Central memory CD4-positive, alpha-beta T cell (primary cell): Measurements from ENCODE around the gene ANKLE2.
"Not testable (repeated sequence)": the region's sequence is repeated elsewhere in the genome, so short reads cannot be mapped to it uniquely, and the experiment has no call there.

Experiments
- DNase-seq: peaks from one replicate; pipeline ENCODE4 v3.0.0; 2022
- total RNA-seq, 3 experiments: gene quantifications; one replicate each; lab custom pipeline; 2026; lab: John Stamatoyannopoulos, UW

Gene ANKLE2
- total RNA-seq, result 173 to 293 (median 188) reads per million in 3 experiments

- peak; percentile 61 for DNase-seq
Observed at GRCh38 chr12:132761032-132761920, at the start of gene ANKLE2. TSS of gene ANKLE2 (minus strand) at chr12:132761832. CDS start at chr12:132761798, 34 bp downstream.

GRCh38 chr12:132809391-132809790, 47.8 kb upstream of the ANKLE2 start:
- DNase-seq, result not testable (repeated sequence)

GRCh38 chr12:132807295-132808092, 45.9 kb upstream of the ANKLE2 start:
- DNase-seq, result no peak

GRCh38 chr12:132806857-132807256, 45.2 kb upstream of the ANKLE2 start:
- DNase-seq, result no peak

GRCh38 chr12:132804426-132804861, 42.8 kb upstream of the ANKLE2 start:
- DNase-seq, result no peak

GRCh38 chr12:132803888-132804287, 42.3 kb upstream of the ANKLE2 start:
- no peak for DNase-seq

GRCh38 chr12:132803125-132803524, 41.5 kb upstream of the ANKLE2 start:
- no peak for DNase-seq

- no peak for DNase-seq
Observed at GRCh38 chr12:132801741-132802140, 40.1 kb upstream of the ANKLE2 start.

- DNase-seq, result no peak
Observed at GRCh38 chr12:132798836-132799235, 37.2 kb upstream of the ANKLE2 start.

- no peak for DNase-seq
Observed at GRCh38 chr12:132797820-132798570, 36.4 kb upstream of the ANKLE2 start.

- no peak for DNase-seq
Observed at GRCh38 chr12:132795847-132796246, 34.2 kb upstream of the ANKLE2 start.

GRCh38 chr12:132791940-132792339, 30.3 kb upstream of the ANKLE2 start:
- not testable (repeated sequence) for DNase-seq

GRCh38 chr12:132789099-132789471, 27.5 kb upstream of the ANKLE2 start:
- no peak for DNase-seq

GRCh38 chr12:132788375-132789098, 26.9 kb upstream of the ANKLE2 start:
- DNase-seq, result no peak

- DNase-seq, result no peak
Observed at GRCh38 chr12:132787877-132788276, 26.2 kb upstream of the ANKLE2 start.

- DNase-seq, result no peak
Observed at GRCh38 chr12:132786192-132786591, 24.6 kb upstream of the ANKLE2 start.

GRCh38 chr12:132784580-132784979, 22.9 kb upstream of the ANKLE2 start:
- DNase-seq, result no peak

GRCh38 chr12:132783917-132784531, 22.4 kb upstream of the ANKLE2 start:
- no peak for DNase-seq

GRCh38 chr12:132781938-132782337, 20.3 kb upstream of the ANKLE2 start:
- DNase-seq, result no peak

- DNase-seq, result no peak
Observed at GRCh38 chr12:132779781-132780353, 18.2 kb upstream of the ANKLE2 start.

GRCh38 chr12:132777614-132778013, 16.0 kb upstream of the ANKLE2 start:
- DNase-seq, result no peak
